WTC11 (cell line): ENCODE results near the gene MTMR2. TPM values are rescaled to one million over a fixed set of nuclear protein-coding genes. Genes with fewer than 3 reads are reported as not detected.

ENCODE experiments used
- AFF4 ChIP-seq: sonication (generic); formaldehyde crosslinking; IDR thresholded peaks from 2 replicates; pipeline ENCODE4 v1.8.1; 2023; ENCODE audit warnings: mild to moderate bottlenecking, missing genetic modification reagents, borderline replicate concordance
- AR ChIP-seq: fragments of 250-450 bp; sonication (Bioruptor Pico); IDR thresholded peaks from 2 replicates; pipeline ENCODE4 v1.9.0; 2021; ENCODE audit warnings: mild to moderate bottlenecking
- CBFB ChIP-seq: sonication (generic); formaldehyde crosslinking; IDR thresholded peaks from 2 replicates; pipeline ENCODE4 v1.8.1; 2022; ENCODE audit warnings: mild to moderate bottlenecking, low read depth, missing genetic modification reagents
- E2F5 ChIP-seq: sonication (generic); formaldehyde crosslinking; IDR thresholded peaks from 2 replicates; pipeline ENCODE4 v1.8.1; 2022; ENCODE audit warnings: mild to moderate bottlenecking, moderate library complexity, missing genetic modification reagents
- ELF4 ChIP-seq: sonication (generic); formaldehyde crosslinking; IDR thresholded peaks from 2 replicates; pipeline ENCODE4 v1.8.1; 2022; ENCODE audit warnings: low read depth, mild to moderate bottlenecking, moderate library complexity, missing genetic modification reagents
- FOXJ3 ChIP-seq: sonication (generic); formaldehyde crosslinking; IDR thresholded peaks from 2 replicates; pipeline ENCODE4 v1.9.0; 2021; ENCODE audit warnings: missing genetic modification reagents, mild to moderate bottlenecking, borderline replicate concordance
- FOXK1 ChIP-seq: sonication (generic); formaldehyde crosslinking; IDR thresholded peaks from 2 replicates; pipeline ENCODE4 v1.8.0; 2022; ENCODE audit warnings: mild to moderate bottlenecking, moderate library complexity, missing genetic modification reagents
- FOXP4 ChIP-seq: sonication (generic); formaldehyde crosslinking; IDR thresholded peaks from 2 replicates; pipeline ENCODE4 v1.8.0; 2022; ENCODE audit warnings: mild to moderate bottlenecking, missing genetic modification reagents
- GABPB1 ChIP-seq: sonication (generic); formaldehyde crosslinking; IDR thresholded peaks from 2 replicates; pipeline ENCODE4 v1.8.1; 2023; ENCODE audit warnings: mild to moderate bottlenecking, missing genetic modification reagents
- IRF1 ChIP-seq: sonication (generic); formaldehyde crosslinking; IDR thresholded peaks from 2 replicates; pipeline ENCODE4 v1.8.0; 2023; ENCODE audit warnings: missing genetic modification reagents
- IRF2 ChIP-seq: sonication (generic); formaldehyde crosslinking; IDR thresholded peaks from 2 replicates; pipeline ENCODE4 v1.8.0; 2022; ENCODE audit warnings: low read depth, missing genetic modification reagents, borderline replicate concordance
- KAT7 ChIP-seq: sonication (generic); formaldehyde crosslinking; IDR thresholded peaks from 2 replicates; pipeline ENCODE4 v1.8.1; 2023; ENCODE audit warnings: missing genetic modification reagents, mild to moderate bottlenecking, borderline replicate concordance
- MAX ChIP-seq: sonication (generic); formaldehyde crosslinking; IDR thresholded peaks from 2 replicates; pipeline ENCODE4 v1.8.0; 2022; ENCODE audit warnings: mild to moderate bottlenecking, missing genetic modification reagents
- MXD4 ChIP-seq: fragments of 250-450 bp; sonication (Bioruptor Pico); IDR thresholded peaks from 2 replicates; pipeline ENCODE4 v1.8.0; 2021; ENCODE audit warnings: mild to moderate bottlenecking, moderate library complexity, borderline replicate concordance
- NFYB ChIP-seq: sonication (generic); formaldehyde crosslinking; conservative IDR thresholded peaks from 2 replicates; pipeline ENCODE4 v1.8.0; 2022; ENCODE audit warnings: low read depth, missing genetic modification reagents
- OVOL2 ChIP-seq: fragments of 250-450 bp; sonication (Bioruptor Pico); IDR thresholded peaks from 2 replicates; pipeline ENCODE4 v1.9.0; 2021; ENCODE audit warnings: mild to moderate bottlenecking, borderline replicate concordance
- SMAD3 ChIP-seq: sonication (generic); formaldehyde crosslinking; IDR thresholded peaks from 2 replicates; pipeline ENCODE4 v1.8.0; 2022; ENCODE audit warnings: missing genetic modification reagents, mild to moderate bottlenecking, borderline replicate concordance
- SOX15 ChIP-seq: fragments of 250-450 bp; sonication (Bioruptor Pico); IDR thresholded peaks from 2 replicates; pipeline ENCODE4 v1.9.0; 2021; ENCODE audit warnings: mild to moderate bottlenecking
- SP1 ChIP-seq: sonication (generic); formaldehyde crosslinking; conservative IDR thresholded peaks from 2 replicates; pipeline ENCODE4 v1.8.1; 2022; ENCODE audit warnings: missing genetic modification reagents
- TCF7 ChIP-seq: sonication (generic); formaldehyde crosslinking; IDR thresholded peaks from 2 replicates; pipeline ENCODE4 v1.8.0; 2022; ENCODE audit warnings: mild to moderate bottlenecking, low read depth, missing genetic modification reagents, moderate library complexity
- TEAD1 ChIP-seq: sonication (generic); formaldehyde crosslinking; IDR thresholded peaks from 2 replicates; pipeline ENCODE4 v1.8.0; 2022; ENCODE audit warnings: mild to moderate bottlenecking, missing genetic modification reagents
- USF1 ChIP-seq: sonication (generic); formaldehyde crosslinking; IDR thresholded peaks from 2 replicates; pipeline ENCODE4 v1.8.0; 2022; ENCODE audit warnings: mild to moderate bottlenecking, missing genetic modification reagents
- ZMAT4 ChIP-seq: fragments of 250-450 bp; sonication (Bioruptor Pico); IDR thresholded peaks from 2 replicates; pipeline ENCODE4 v1.9.0; 2021; ENCODE audit warnings: mild to moderate bottlenecking
- ZNF263 ChIP-seq: sonication (generic); formaldehyde crosslinking; IDR thresholded peaks from 2 replicates; pipeline ENCODE4 v1.8.1; 2022; ENCODE audit warnings: low read depth, mild to moderate bottlenecking, moderate library complexity, missing genetic modification reagents
- ZNF396 ChIP-seq: fragments of 250-450 bp; sonication (Bioruptor Pico); IDR thresholded peaks from 2 replicates; pipeline ENCODE4 v1.8.0; 2021; ENCODE audit warnings: mild to moderate bottlenecking, moderate library complexity, borderline replicate concordance
- total RNA-seq: library from RNA; stranded (reverse); gene quantifications from 3 replicates; pipeline ENCODE4 v1.2.3, GENCODE V29; 2021

Gene MTMR2
- total RNA-seq, 1 experiment from 2014 or later, result 45.6 TPM

- TF ChIP-seq SOX15 (CRISPR knock-in tag) (no peak), TEAD1 (CRISPR knock-in tag) (peak; percentile 49; the same call in 1 of the 2 replicates), AFF4 (CRISPR knock-in tag) (no peak), ZNF396 (CRISPR knock-in tag) (no peak), ZMAT4 (CRISPR knock-in tag) (no peak), OVOL2 (no peak), FOXJ3 (no peak), IRF1 (CRISPR knock-in tag) (no peak), SP1 (CRISPR knock-in tag) (peak; percentile 93), CBFB (peak; percentile 66; the same call in 1 of the 2 replicates), E2F5 (CRISPR knock-in tag) (peak; percentile 92; the same call in 1 of the 2 replicates), ELF4 (no peak), FOXK1 (CRISPR knock-in tag) (peak; percentile 89), MAX (CRISPR knock-in tag) (peak; percentile 76; the same call in 1 of the 2 replicates), SMAD3 (CRISPR knock-in tag) (0 out of 2 replicates have a peak, but pooled peaks have one; percentile 21), GABPB1 (peak; percentile 84), FOXP4 (CRISPR knock-in tag) (no peak), TCF7 (CRISPR knock-in tag) (no peak), MXD4 (no peak), NFYB (CRISPR knock-in tag) (peak; percentile 67), KAT7 (peak; percentile 91; the same call in 1 of the 2 replicates), AR (CRISPR knock-in tag) (no peak), ZNF263 (CRISPR knock-in tag) (no peak), USF1 (CRISPR knock-in tag) (no peak), IRF2 (CRISPR knock-in tag) (no peak)
Observed at GRCh38 chr11:95789506-95790122, 134.3 kb downstream of the MTMR2 start, which contains the start of gene FAM76B (continued).
